Measurements from ENCODE around the gene KCNMB3. TPM values are rescaled to one million over a fixed set of nuclear protein-coding genes. Genes with fewer than 3 reads are reported as not detected.
"Not testable (repeated sequence)": the region's sequence is repeated elsewhere in the genome, so short reads cannot be mapped to it uniquely, and the experiment has no call there.

KCNMB3 gene
- 1 to 10 TPM; 4.8 to 7.3 (median 6.2) TPM for polyA plus RNA-seq (ENCODE audit: insufficient read length in 4 of 4)

DNA sequence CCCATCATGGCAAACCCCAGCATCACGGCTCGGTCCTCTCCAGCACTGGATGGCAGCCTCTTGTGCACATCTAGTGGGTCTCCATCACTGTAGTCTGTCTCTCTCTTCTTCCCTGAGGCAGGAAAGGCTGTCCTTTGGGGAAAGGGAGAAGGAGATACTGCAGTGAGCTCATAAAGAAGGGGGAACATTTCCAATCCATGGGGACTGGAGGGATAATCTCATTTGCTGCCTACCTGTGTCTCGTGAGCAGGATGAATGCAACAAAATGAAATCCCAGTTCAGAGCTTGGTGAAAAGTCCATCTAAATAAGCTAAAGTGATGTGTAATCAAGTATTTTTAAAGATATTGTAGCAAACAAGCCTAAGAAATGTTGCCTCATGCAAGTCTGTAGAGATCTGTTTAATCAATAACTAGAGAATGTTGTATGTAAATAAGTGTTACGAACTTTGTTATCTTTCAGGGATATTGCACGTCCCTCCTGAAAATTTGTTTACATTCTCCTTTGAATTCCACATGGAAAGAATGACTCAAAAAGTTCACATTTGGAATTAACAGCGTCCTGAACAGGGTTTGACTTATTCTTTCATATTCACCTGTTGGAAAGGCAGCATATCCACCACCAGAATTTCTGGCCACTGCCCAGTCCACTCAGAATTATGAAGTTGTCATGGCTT, at the start of gene KCNMB3:
Gene KCNMB3 (minus strand): TSS at position 312 of the 674 bp plus-strand sequence. CDS start 124 bp downstream, at position 188.
- no peak for DNase-seq (ENCODE audit: low read depth in 4 of 4, low spot score in 3 of 4)

- DNase-seq (ENCODE audit: low read depth in 4 of 4, low spot score in 3 of 4) = no peak
Measured at GRCh38 chr3:179299999-179300613, 49.2 kb upstream of the KCNMB3 start.

DNA sequence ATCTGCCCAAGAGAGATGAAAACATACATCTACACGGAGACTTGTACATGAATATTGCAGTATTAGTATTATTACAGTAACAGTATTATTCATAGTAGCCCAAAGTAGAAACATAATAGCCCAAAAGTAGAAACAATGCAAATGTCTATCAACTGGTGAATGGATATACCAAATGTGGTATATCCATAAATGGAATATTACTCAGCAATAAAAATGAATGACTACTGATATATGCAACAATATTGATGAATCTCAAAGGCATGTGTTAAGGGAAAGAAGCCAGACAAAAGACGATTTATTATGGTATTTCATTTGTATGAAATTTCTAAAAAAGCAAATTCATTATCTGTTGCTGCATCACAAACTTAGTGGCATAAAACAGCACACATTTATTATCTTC, 48.4 kb upstream of the KCNMB3 start:
- DNase-seq (ENCODE audit: low read depth in 4 of 4, low spot score in 3 of 4) = no peak

DNA sequence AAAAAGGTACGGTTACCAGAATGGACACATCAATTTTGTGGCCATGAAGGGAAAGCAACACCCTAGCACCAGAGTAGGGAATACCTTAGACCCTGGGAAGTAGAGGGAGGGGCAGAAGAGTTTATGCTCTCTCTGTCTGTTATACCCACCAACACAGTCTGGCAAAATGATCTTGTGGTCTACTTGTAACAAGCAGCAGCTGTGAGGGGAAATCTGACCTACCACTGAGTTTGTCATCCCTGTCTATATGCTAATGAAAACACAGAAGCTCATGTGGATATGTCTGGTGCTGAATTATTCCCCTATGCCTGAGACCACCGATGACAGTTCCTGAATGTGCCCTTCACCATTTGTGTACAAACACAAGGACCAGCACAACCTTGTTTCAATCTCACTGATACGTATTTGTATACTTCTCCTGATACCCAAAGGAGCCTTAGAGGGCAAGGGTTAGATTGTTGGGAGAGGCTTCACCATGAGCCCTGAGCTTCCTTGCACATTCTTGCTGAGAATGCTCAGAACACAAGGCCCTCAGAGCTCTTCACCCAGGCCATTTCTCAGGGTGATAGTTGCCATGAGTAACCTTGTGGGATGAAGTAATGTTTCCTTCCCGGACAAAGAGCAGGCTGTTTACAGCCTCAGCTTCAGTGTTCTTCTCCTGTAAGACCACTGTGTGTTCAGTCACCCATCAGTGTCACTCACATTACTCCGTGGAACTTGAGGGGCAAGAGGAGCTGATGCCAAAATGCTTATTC, 47.2 kb upstream of the KCNMB3 start:
- DNase-seq (ENCODE audit: low read depth in 4 of 4, low spot score in 3 of 4) = no peak

DNA sequence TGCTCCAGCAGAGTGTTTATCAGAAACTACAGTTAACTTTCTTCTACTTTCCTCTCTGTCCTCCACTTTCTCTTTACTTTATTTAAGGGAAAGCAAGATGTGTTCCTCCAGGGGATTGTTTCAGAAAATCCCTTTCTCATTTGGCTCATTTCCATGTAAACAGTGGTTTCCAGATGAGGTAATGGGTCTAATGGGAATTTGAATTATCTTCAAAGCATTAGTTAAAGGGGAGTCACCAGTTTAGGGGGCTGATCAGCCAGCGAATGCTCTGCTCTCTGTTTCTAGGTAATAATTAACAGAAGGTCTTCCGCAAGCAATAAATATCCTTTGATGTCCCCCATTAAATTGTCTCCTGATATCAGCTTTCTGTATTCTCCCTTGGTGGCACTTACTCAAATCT, 41.5 kb upstream of the KCNMB3 start:
- no peak for DNase-seq (ENCODE audit: low read depth in 4 of 4, low spot score in 3 of 4)

DNA sequence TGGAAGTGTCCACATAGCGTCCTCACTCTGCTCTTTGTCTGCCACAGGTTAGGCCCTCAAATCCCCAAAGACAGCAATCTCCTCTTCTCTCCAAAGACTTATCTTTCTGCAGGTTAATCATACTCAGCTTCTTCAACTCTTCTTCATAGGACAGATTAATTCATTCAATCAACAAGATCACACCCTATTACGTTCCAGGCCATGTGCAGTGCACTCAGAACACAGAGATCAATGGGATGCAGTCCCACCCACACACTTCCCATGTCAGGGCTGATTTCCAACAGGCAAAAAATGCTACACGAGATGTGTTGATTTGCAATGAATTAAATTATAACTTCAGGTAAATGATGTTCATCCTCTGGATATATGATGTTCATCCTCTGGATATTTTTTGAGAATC, 38.4 kb upstream of the KCNMB3 start:
- no peak for DNase-seq (ENCODE audit: low read depth in 4 of 4, low spot score in 3 of 4)

- DNase-seq (ENCODE audit: low read depth in 4 of 4, low spot score in 3 of 4) = no peak
Measured at GRCh38 chr3:179288845-179289244, 37.9 kb upstream of the KCNMB3 start.

- no peak for DNase-seq (ENCODE audit: low read depth in 4 of 4, low spot score in 3 of 4)
Measured at GRCh38 chr3:179286331-179286730, 35.4 kb upstream of the KCNMB3 start.

GRCh38 chr3:179281825-179282224, 30.9 kb upstream of the KCNMB3 start:
- no peak for DNase-seq (ENCODE audit: low read depth in 4 of 4, low spot score in 3 of 4)

GRCh38 chr3:179279837-179280236, 28.9 kb upstream of the KCNMB3 start:
- no peak for DNase-seq (ENCODE audit: low read depth in 4 of 4, low spot score in 3 of 4)

DNA sequence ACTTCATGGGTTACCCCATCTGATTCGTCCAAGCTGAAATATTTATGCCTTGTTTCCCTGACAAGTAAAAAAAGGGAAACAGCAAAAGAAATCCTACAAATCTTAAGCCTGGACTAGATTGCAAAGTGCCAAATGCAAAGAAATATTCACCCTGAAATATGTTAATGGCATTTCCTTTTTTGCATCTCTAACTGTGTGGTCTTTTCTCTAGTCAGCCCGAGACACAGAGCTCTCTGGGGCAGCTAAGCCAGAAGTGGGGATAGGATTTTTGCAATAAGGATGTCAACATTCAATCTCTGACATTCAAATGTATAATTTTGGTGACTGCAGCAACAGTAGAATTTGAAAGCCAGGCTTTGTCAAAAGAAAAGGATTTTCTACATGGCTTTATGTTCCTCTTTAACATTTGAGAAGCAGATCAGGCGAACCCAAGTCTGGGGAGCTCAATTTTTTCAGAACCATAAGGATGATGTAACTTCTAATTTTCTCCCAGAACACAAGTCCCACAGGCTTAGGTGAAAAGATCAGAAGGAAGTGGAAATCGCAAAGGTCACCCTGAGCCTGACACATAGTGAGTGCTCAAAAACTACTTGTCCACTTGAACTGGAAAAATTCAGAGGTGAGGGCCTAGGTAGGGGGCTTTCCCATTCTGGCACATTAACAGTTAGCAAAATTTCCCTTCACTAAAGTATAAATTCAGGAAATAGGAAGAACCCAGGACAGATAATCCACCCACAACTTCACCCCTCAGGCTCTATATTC, 28.2 kb upstream of the KCNMB3 start:
- no peak for DNase-seq (ENCODE audit: low read depth in 4 of 4, low spot score in 3 of 4)

- no peak for DNase-seq (ENCODE audit: low read depth in 4 of 4, low spot score in 3 of 4)
Measured at GRCh38 chr3:179278151-179278550, 27.2 kb upstream of the KCNMB3 start.

DNA sequence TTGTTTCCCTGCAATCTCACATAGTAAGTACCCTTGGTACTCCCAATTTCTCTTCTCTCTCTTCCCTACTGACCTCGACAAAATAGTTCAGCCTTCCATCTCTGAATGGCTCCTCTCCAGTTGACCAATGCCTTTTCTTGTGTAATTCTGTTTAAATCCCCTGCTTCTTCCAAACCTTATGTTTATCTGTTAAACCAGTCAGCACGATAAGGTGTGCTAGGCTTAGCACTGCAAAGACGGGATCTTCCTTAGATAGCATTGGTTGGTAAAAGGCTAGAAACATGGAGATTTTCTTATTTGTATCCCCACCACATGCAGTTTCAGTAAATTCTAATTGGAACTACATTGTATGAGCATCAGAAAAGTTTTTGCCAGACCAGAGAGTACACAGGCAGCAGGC, 25.8 kb upstream of the KCNMB3 start:
- DNase-seq (ENCODE audit: low read depth in 4 of 4, low spot score in 3 of 4) = no peak

DNA sequence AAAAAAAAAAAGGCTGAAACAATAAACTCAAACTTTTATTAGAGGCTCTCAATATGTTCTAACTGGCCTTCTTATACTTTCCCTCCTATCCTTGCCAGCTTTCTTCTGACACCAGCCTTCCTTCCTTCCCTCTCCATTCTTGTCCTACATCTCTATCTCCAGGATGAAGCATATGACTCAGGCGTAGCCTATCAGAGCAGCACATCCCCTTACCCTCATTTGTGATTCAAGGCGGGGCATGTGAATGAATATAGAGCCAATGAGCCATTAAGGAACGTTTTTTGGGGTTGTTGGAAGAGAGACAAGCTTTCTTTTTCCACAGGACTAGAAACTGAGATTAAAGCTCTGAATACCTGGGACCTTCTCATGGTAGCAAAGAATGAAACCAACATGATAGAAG, 25.1 kb upstream of the KCNMB3 start:
- no peak for DNase-seq (ENCODE audit: low read depth in 4 of 4, low spot score in 3 of 4)

GRCh38 chr3:179274434-179274833, 23.5 kb upstream of the KCNMB3 start:
- DNase-seq (ENCODE audit: low read depth in 4 of 4, low spot score in 3 of 4) = not testable (repeated sequence)

- no peak for DNase-seq (ENCODE audit: low read depth in 4 of 4, low spot score in 3 of 4)
Measured at GRCh38 chr3:179272385-179272784, 21.5 kb upstream of the KCNMB3 start.

DNA sequence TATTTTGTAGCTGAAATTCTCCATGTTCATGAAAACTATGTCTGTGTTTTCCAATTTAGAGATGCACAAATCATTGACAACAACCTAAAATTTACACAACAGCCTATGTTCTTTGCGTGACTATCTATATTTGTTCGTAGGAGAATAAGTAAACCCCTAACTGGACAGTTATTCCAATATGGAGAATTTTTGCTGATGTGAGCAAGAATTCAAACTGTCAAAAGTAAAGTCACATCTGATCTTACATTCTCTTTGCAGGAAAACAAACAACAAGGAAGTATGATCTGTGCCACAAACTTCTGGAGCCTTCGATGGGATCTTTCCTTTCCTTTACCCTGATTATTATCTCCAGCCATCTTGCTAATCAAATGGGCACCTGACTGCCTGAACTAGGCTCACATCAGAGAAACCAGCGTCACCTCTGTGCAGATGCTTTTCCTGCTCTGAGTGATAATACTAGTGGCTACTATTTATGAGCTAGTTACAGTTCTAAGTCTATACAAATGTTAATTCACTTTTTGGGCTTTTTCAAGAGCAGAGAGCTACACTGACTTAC, 18.3 kb upstream of the KCNMB3 start:
- DNase-seq (ENCODE audit: low read depth in 4 of 4, low spot score in 3 of 4) = no peak

DNA sequence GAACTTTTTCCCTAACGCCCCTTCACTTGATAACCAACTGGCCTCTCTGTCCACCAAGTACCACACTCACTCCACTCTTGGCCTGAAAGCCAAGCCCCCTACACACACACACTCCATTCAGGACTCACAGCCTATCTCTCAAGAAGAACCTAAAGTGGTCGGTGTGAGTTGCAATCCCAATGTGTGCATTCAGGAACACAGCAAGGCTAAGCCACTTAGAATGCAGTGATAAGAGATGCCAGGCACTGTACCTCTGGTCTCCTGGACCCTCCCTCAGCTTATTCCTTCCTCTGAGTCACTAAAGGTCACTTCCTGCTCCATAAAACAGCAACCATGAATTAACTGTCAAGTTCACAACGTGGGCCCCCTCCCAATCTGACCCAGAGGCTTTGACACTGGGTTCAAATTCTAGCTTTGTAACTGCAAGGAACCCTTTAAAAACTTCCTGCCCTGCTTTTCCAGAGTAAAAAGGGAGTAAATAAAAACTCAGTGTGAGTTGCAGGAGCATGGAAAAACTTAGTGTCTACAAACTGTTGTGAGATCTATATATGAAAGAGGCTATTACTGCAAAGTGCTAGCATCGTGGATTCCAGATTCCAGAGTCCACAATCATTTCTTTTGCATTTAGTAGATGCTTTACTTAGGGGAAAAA, 17.6 kb upstream of the KCNMB3 start:
- DNase-seq (ENCODE audit: low read depth in 4 of 4, low spot score in 3 of 4) = no peak

- no peak for DNase-seq (ENCODE audit: low read depth in 4 of 4, low spot score in 3 of 4)
Measured at GRCh38 chr3:179266701-179267211, 15.8 kb upstream of the KCNMB3 start.

- DNase-seq (ENCODE audit: low read depth in 4 of 4, low spot score in 3 of 4) = no peak
Measured at GRCh38 chr3:179265875-179266274, 15.0 kb upstream of the KCNMB3 start.
